Glomerular endothelial cell (primary cell): ENCODE data around the gene CD48. TPM values are rescaled to one million over a fixed set of nuclear protein-coding genes. Genes with fewer than 3 reads are reported as not detected.

Experiments used
- DNase-seq: peaks from one replicate; pipeline ENCODE4 v3.0.0-alpha.2; 2011; ENCODE audit warnings: low read depth, low spot score; ENCODE audit errors: extremely low read depth
- total RNA-seq: library from RNA; depleted of rRNA; stranded (reverse); fragments of >200 nt; gene quantifications from 2 replicates; pipeline ENCODE4 v1.2.3, GENCODE V29; 2015

CD48 gene, protein sequence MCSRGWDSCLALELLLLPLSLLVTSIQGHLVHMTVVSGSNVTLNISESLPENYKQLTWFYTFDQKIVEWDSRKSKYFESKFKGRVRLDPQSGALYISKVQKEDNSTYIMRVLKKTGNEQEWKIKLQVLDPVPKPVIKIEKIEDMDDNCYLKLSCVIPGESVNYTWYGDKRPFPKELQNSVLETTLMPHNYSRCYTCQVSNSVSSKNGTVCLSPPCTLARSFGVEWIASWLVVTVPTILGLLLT
- not detected in 2 replicates for total RNA-seq

DNA sequence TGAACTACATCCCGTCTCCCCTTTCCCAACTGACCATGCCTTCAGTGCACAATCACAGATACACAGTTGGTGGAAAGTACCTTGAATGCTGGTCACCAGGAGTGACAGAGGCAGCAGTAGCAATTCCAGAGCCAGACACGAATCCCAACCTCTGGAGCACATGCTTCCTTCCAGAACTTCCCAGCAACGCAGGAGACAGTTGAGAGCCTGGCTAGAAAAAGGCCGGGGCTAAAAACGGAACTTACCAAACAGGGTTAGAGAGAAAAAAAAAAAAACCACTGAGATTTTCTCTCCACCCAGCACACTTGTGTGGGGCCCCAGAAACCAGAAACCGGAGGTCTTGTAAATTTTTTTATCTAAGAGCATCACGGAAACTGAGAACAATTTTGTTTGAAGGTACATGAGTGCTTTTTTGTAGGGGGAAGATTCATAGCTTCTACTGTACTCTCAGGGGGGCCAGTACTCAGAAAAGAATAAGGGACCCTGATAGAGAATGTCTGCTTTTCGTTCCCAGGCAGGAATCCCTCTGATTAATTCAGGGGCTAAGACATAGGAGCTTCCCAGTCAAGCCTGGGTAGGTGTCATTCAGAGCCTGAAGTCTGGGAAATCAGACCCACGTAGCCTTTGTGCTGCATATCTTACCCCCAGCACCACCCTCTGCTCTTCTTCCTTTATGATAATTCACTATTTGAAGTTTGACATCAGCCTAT lies at the start of gene CD48:
Gene CD48, minus strand, starts transcription at position 221 of the 710 bp plus-strand sequence. Its CDS starts 59 bp downstream, at position 162.
- no peak for DNase-seq

DNA sequence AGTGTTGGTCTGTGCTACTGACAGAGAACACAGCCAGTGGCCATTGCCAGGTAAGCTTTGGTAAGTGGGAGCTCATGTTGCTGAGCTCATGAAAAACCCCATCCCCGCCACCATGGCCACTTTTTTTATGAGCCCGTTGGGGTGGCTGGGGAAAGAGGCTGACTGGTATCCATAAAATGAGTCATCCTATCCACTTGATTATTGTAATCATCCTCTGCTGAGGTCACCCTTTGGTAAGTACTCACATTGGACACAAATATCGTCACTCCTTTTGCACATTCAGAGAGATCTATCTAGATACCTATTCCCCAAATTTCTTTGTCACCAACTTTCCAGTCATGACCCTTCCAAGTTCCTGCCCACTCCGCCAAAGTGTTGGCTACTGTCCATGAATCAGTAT lies 49.4 kb upstream of the CD48 start:
- DNase-seq = no peak

DNA sequence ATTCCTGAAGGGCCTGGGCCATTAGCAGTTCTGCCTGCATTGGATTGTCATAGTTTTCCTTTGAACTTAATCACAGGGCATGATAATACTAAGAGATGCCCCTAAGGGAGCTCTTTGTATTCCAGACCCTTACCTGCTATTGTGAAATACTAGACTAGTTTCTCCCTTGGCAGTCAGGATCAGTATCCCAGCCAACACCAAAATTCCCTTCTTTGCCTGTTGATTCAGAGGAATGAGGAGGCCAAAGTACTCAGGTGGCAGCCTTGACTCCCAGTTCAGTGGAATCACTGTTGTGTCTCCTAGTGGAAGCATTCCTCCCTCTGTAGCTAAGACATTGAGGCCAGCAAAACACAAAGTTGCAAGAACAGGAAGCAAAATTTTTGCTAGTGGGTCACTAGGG lies 48.1 kb upstream of the CD48 start:
- no peak for DNase-seq

DNA sequence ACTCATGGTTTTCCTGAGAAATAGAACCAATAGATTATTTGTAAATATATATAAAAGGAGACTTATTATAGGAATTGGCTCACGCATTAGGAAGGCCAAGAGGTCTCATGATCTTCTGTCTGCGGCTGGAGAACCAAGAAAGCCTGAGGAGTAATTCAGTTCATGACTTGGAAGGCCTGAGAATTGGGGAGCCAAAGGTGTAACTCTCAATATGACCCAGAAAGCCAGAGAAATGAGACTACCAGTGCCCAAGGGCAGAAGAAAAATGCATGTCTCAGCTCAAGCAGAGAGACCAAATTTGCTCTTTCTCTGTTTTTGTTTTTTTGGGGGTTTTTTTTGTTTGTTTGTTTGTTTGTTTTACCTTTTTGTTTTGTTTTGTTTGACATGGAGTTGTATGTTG lies 46.9 kb upstream of the CD48 start:
- no peak for DNase-seq

DNA sequence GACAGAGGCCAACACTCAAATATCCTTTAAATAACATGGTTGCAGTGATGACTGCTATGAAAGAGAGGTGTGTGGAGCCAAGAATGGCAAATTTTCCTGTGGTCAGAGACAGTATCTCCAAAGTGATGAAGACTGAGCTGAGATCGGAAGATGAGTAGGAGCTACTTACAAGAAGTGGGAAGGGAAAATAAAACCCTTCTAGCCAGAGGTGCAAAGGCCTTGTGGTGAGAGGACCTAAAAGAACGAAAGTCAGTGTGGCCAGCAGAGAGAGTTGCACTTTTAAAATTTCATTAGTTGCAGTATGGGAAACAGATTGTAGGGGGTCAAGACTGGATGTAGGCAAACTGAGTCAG lies 45.2 kb upstream of the CD48 start:
- no peak for DNase-seq

DNA sequence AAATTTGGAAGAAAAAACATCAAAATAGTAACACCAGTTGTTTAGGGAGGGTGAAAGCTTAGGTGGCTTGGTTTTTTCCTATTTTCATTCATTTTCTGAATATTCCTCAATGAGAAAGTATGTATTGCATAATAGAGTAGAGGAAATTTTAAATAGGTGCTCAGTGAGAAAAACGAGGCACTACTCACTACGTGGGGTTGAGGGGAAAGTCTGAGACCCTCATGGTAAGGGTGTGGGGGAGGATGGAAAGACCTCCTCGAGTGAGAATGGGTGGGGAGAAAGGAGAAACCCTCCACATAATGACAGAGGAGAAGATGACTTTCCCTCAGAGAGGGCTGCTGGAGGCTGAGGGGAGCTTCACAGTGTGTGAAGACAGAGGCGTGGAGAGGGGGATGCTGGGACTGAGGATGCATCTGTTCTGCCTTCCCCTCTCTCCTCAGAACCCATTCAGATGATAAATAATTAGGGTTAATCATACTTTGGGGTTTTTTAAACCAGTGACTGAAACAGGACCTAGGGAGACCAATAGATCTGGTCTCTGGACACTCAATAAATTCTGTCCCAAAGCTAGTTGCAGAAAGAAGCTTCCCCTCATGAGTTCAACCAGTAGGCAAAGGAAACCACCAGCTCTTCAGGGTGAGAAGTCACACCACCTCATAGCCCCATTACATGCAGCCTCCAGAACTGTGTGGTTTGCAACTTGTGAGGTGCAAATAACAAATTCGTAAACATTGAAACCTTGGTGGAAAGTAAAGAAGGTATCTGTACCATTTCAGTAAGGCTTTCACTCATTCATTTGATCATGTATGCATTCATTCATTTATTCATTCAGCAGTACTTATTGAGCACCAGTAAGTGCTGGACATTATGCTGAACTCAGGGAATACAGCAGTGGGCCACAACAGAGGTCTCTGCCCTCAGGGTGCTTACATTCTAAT lies 44.6 kb upstream of the CD48 start:
- no peak for DNase-seq

GRCh38 chr1:160755461-160755860 lies 43.8 kb upstream of the CD48 start:
- DNase-seq = no peak

DNA sequence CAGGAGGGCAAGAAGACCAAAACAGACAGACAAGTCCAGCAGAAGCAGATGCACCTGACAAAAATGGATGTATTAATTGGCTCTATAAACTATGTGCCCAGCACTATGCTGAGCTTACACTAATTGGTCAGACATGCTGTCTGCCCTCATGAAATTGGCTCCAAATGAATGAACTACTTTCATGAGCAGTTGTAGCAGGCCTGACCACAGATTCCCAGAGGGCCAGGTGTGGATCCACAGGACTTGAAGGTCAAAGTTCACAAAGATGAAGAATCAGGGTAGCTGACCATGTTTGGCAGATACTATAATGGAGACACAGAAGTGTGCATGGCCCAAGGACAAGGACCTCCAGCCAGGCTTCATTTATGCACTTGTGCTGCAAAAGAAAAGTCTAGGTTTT lies 42.0 kb upstream of the CD48 start:
- DNase-seq = no peak

DNA sequence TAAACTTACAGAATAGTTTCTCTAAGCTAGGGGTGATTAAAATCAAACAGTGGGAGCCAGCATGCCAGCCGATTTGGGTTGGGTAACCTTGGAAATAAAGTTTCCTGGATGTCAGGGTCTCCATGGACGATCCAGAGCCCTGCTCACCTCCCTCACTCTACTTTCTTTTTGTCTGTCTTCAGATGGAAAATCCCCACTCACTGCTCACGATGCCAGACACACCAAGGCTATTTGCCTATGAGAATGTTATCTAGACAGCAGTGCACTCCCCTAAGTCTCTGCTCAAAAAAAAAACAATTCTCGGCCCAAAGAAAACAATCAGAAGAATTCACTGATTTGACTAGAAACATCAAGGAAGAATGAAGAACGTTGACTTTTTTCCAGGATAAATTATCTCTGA lies 41.3 kb upstream of the CD48 start:
- no peak for DNase-seq

DNA sequence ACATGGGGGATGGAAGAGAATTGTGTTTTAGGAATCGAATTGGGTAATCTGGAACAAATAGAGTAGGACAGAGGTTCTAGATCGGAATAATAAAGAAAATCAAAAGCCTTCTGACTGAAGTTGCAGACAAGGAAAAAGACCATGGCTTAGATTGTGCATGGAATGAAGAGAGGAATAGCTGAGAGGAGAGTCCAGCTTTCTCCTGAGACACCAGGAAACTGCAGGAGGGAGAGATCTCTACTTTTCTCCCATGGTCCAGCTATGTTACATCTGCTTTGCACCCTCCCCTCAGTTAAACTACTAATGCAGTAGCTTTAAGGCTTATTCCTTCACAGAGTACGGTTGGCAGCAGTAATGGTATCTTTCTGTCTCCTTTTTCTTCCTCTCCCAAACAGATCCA lies 40.8 kb upstream of the CD48 start:
- no peak for DNase-seq

- no peak for DNase-seq
Observed at GRCh38 chr1:160750608-160751007, 39.0 kb upstream of the CD48 start.

GRCh38 chr1:160748878-160749269 lies 37.3 kb upstream of the CD48 start:
- DNase-seq = no peak

- DNase-seq = no peak
Observed at GRCh38 chr1:160748181-160748877, 36.7 kb upstream of the CD48 start.

GRCh38 chr1:160747717-160748116 lies 36.1 kb upstream of the CD48 start:
- DNase-seq = no peak

GRCh38 chr1:160746836-160747500 lies 35.3 kb upstream of the CD48 start:
- DNase-seq = no peak

DNA sequence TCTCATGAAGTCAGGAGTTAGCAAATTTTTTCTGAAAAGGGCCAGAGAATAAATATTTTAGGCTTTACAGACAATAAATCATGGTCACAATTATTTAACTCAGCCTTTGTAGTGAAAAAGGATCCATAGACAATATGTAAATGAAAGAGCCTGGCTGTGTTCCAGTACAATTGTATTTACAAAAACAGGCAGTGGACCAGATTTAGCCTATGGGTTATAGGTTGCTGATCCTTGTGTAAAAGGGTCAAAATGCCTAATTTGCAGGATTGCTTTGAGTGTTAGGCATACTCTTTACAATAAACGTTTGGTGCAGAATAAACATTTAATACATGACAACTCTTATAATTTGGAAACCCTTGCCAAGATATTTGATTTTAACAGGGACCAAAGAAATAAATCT lies 33.9 kb upstream of the CD48 start:
- DNase-seq = no peak

DNA sequence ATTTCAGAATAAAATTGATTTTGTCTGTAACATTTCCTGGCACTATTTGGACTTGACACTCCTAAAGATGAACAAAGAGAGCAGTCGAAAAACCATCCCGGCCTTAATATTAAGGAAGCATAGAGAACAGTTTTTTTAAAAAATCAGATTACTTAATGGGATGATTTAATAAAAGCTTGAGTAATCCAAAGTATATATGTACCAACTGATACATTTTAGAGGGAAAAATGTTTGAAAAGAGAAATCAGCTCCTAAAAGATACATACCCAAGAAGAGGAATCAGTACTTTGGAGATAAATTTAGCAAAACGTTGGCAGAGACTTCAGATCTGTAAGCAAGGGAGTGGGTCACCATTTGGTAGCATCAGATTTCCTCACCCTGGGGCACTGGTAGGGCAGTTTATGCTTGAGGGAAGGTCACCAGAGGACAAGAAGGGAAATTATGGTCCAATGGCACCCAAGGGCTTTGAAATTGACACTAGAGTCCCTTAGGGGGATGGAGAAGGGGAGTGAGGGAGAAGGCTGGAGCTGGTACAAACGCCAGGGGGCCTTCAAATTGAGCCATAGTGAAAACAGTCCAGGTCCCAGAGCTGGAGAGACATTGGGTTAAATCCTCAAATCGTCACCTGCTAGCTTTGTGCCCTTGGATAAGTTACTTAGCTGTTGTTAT lies 33.4 kb upstream of the CD48 start:
- DNase-seq = no peak

DNA sequence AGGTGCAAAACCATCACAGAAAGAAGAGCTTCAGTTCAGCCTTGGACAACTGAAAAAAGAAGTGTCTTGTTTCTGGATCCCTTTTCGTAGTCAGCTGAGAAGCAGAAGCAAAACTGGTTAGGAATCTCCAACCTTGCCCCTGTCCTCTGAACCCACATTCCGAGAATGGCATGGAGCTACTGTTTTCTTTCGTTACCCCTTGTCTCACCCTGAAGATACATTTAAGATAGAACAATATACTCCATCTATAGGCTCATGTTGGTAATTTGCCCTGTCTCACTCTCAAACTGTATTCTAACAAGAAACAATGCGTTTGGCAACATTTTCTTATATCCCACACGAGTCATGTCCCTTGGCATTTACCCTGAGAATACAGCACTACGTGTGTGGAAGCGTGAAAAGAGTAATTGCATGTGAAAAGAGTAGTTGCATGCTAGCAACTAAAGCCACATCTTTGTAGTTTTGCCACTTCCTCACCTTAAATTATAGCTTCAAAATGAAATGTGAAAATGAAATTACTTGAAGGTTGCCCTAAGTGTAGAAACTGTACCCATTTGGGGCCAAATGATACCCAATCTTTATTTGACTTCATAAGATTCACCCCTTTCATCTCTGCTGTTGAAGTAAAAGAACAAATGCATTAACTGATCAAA lies 32.7 kb upstream of the CD48 start:
- no peak for DNase-seq

DNA sequence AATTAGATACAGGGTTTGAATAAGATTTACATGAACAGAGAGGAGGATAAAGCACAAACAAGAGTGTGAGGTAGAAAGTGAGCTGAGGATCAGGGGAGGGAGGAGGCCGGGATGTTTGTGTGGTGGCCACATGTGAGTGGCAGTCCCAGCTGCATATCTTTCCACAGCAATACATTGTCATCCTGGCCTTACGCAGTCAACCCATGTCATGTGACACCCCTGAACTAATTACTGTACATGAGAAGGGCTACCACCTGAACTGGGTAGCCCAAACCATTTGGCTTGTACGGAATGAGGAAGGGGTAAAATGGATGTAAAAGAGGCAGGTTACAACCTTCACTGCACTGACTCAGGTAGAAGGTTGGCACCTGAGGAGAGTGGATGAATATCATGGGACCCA lies 31.6 kb upstream of the CD48 start:
- no peak for DNase-seq
